ENCODE results near the gene TMEM165.

Gene TMEM165

DNA sequence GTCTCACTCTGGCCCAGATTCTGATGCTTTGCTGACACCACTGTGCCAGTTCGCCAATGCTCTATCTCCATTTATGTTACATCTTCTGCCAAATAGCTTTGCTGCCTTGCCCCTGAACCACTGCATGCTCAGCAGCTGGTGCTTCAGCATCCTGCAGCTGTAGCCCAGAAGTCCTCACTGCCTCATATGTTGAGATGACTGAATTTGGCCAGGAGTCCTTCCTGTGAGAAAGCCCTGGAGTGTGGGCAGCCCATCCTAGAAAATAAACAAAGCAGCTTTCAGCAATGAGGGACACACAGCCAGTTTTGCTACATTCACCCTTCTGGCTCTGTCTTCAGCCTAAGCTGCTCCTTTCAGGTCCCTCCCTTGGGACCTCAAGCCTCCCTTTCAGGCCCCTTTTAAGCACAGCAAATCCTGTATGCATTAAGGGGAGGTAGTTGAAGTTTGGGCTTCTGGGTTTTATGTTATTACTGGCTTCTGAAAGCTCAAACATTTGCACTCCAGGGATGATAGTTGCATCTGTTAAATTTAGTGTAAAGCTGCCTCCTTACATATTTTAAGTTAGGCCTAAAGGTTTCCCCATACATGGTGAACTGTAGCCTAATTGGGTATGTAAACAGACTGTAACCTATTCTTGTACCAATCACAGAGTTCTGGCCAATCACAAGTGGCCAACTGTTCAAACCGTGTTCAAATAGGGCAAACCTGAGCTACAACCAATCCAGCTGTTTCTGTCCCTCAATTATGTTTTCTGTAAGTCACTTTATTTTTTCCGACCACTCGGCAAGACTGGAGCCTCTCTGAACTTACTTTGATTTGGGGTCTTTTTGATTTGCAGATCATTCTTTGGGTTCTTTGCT, 2.1 kb upstream of the TMEM165 start:
- DNase-seq (ENCODE audit: low read depth) = no peak
- no peak overlapping the region for H3K4me3 ChIP-seq (ENCODE audit: control insufficient read depth, low read depth, low read length)
- TF ChIP-seq, protein P1, sequence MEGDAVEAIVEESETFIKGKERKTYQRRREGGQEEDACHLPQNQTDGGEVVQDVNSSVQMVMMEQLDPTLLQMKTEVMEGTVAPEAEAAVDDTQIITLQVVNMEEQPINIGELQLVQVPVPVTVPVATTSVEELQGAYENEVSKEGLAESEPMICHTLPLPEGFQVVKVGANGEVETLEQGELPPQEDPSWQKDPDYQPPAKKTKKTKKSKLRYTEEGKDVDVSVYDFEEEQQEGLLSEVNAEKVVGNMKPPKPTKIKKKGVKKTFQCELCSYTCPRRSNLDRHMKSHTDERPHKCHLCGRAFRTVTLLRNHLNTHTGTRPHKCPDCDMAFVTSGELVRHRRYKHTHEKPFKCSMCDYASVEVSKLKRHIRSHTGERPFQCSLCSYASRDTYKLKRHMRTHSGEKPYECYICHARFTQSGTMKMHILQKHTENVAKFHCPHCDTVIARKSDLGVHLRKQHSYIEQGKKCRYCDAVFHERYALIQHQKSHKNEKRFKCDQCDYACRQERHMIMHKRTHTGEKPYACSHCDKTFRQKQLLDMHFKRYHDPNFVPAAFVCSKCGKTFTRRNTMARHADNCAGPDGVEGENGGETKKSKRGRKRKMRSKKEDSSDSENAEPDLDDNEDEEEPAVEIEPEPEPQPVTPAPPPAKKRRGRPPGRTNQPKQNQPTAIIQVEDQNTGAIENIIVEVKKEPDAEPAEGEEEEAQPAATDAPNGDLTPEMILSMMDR (IDR thresholded peaks at IDR 0.05; ENCODE audit: control insufficient read depth, insufficient read depth, low read depth, low read length, missing control alignments) = no peak

DNA sequence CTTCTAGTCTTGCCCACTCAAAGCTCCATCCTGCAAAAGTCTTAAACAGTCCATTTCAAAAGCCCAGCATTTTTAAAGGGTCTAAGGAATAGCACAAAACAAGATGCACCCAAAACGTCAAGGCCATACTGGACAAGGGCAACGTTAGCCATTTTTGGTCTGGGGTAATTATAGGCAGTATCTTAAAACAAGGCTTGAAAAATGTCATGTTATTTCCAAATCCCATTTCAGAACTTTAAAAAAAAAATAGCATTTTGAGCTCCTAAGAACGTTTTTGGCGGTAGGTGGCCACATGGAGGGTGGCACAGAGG, 584 bp upstream of the TMEM165 start:
- no peak for DNase-seq (ENCODE audit: low read depth)
- TF ChIP-seq, protein P1 (IDR thresholded peaks at IDR 0.05; ENCODE audit: control insufficient read depth, insufficient read depth, low read depth, low read length, missing control alignments) = no peak
- H3K4me3 ChIP-seq (ENCODE audit: control insufficient read depth, low read depth, low read length) = peak overlapping the region; percentile 59

DNA sequence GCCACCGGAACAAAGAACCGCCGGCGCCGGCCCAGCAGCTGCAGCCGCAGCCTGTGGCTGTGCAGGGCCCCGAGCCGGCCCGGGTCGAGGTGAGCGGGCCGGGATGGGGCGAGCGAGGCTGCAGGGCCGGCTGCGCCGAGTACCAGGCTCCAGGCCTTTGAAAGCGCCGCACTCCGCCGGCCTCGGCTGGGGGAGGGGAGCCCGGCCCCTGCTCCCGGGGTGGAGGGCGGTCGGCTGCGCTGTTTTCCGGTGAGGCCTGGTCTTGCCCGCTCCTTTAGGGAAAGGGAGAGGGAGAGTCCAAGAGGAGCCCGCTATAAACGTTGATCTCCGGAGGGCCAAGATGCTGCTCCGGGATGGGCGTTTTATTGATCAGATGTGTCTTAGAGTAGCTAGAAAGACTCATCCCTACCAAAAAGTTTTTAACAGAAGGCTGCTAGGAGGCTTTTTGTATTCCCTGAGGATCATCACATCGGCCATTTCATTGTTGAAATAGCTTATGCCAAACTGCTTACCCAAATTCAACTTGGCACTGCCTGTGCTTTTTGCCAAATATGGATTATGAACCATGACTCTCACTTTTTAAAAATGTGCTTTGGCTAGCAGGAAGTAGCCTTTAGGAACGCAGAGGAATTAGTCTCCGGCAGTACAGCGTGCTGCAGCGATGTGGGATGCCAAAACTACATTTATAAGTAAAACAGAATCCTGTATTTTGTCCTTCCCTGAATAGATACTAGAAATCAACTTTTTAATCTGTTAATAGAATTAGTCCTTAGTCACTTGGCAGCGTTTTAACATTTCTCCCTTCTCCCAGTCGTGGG, 760 bp downstream of the TMEM165 start:
- no peak for DNase-seq (ENCODE audit: low read depth)
- H3K4me3 ChIP-seq (ENCODE audit: control insufficient read depth, low read depth, low read length) = peak overlapping the region; percentile 59
- TF ChIP-seq, protein P1 (IDR thresholded peaks at IDR 0.05; ENCODE audit: control insufficient read depth, insufficient read depth, low read depth, low read length, missing control alignments) = no peak

DNA sequence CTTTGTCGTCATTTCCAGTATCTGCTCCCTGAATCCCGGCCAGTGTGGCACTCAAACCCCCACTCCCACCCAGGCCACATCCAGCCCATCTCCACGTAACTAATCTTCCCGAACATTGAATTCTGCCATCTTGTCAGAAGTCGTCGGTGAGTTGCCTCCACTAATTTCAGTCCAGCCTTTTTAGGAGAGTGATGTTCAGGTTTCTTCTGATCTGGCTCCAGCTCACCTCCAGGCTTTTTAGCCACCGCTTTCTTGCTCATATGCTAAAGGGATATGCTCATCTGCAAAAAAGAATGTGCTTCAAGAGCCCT, 1.3 kb downstream of the TMEM165 start:
- TF ChIP-seq, protein P1 (IDR thresholded peaks at IDR 0.05; ENCODE audit: control insufficient read depth, insufficient read depth, low read depth, low read length, missing control alignments) = no peak
- no peak for DNase-seq (ENCODE audit: low read depth)
- peak overlapping the region; percentile 59 for H3K4me3 ChIP-seq (ENCODE audit: control insufficient read depth, low read depth, low read length)

DNA sequence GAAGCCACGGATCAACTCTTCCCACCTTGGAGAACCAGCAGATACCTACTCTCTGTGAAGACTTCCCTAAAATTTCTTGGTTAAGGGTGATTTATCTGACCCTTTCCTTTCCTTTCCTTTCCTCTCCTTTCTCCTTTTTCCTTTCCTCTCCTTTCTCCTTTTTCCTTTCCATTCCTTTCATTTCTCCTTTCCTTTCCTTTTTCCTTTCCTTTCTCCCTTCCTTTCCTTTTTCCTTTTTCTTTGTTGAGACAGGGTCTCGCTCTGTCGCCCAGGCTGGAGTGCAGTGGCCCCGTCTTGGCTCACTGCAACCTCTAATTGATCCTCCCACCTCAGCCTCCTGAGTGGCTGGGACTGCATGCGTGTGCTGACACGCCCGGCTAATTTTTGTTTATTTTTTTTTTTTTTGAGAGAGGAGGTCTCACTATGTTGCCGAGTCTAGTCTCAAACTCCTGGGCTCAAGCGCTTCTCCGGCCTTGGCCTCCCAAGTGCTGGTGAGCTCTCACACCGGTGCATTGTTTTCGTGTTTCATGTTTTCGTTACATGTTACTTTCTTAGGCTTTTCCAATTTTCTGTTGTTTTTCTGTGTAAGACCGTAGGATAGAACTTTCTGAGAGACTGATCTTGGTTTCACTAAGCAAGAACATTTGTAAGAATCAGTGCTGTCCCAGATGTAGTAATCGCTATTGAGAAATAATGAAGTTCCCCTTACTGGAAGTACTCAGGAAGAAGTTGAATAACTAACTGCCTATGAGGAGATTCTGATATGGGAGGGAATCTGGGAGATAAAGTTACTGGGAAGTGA, 2.0 kb downstream of the TMEM165 start:
- H3K4me3 ChIP-seq (ENCODE audit: control insufficient read depth, low read depth, low read length) = peak overlapping the region; percentile 59
- peak; percentile 61 for DNase-seq (ENCODE audit: low read depth)

DNA sequence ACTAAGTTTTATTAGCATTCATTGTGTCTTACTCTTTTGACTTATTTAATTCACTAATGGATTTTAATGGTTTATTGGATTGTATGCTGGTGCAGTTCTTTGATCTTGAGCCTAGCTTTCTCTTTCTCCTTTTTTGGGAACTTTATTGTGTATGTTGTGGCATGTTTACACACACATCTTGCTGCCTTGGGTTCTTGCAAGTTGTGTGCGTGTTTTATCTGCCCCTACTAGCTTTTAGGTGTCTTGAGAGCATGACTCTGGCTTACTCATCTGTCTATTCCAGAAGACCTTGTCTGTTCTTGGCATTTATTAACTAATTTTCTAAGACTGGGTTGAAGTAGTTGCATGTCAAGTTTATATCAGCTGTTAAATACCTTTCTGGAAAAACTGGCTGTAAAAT, 2.7 kb downstream of the TMEM165 start:
- peak overlapping the region; percentile 59 for H3K4me3 ChIP-seq (ENCODE audit: control insufficient read depth, low read depth, low read length)
- DNase-seq (ENCODE audit: low read depth) = no peak
- TF ChIP-seq, protein P1 (IDR thresholded peaks at IDR 0.05; ENCODE audit: control insufficient read depth, insufficient read depth, low read depth, low read length, missing control alignments) = no peak

More for the DNA sequence above, 2.0 kb downstream of the TMEM165 start:
- TF ChIP-seq, protein P1 (IDR thresholded peaks at IDR 0.05; ENCODE audit: control insufficient read depth, insufficient read depth, low read depth, low read length, missing control alignments) = no peak

Data from AG09309 (cell line).